Left renal pelvis (tissue), 4 donors: ENCODE data around the gene KIF26A. TPM values are rescaled to one million over a fixed set of nuclear protein-coding genes. Genes with fewer than 3 reads are reported as not detected.
"Not testable (repeated sequence)": the region's sequence is repeated elsewhere in the genome, so short reads cannot be mapped to it uniquely, and the experiment has no call there.

Experiments
- DNase-seq, 4 donors: peaks; one replicate each; pipeline ENCODE4 v3.0.0-alpha.2; 2013; ENCODE audit warnings: low read depth in 4 of 4, low spot score in 3 of 4
- polyA plus RNA-seq, 4 donors: library from polyadenylated mRNA; unstranded; fragments of 120-200 nt; gene quantifications; one replicate each; pipeline ENCODE4 v1.2.1, GENCODE V29; 2013; ENCODE audit not compliant: insufficient read length in 4 of 4

Gene KIF26A
- polyA plus RNA-seq, 4 donors: 3.3 to 13.9 (median 9.8) TPM

DNA sequence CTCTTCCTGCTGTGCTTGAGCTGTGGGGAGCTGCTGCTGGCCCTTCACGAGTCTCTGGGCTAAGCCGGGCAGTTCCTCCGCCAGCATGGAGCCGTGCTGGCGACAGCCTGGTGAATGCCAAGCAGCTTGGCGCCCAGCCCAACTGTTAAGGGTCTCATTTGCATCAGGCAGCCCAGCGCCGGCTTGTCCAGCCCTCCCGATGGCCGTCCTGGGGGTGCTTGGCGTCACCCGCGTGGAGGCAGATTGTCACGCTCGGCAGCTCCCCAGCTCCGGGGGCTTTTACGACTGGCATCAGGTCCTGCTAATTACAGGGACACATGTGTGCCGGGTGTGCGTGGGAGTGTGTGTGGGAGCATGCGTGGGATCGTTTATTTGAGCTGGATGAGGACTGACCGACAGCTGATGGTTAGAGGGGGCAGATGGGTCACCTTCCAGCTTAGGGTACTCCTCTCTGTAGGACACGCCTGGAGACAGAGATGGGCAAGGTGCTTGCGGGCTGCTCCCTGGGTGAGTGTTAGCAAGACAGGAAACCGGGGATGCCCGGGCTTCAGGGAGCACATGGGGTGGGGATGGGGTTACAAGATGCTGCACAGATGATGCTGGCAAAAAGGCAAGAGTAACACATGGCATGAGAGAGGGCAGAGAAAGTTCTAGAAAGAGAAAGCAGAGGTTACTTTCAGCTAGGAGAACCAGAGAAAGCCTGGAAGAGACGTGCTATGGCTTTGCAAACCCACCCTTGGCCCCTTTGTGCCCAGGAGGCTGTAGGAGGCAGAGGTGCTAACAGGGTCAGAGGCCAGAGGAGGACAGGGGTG lies 64.1 kb downstream of the KIF26A start:
- DNase-seq: no peak

- no peak for DNase-seq
These were observed 64.7 kb downstream of the KIF26A start for GRCh38 chr14:104203071-104203425.

DNA sequence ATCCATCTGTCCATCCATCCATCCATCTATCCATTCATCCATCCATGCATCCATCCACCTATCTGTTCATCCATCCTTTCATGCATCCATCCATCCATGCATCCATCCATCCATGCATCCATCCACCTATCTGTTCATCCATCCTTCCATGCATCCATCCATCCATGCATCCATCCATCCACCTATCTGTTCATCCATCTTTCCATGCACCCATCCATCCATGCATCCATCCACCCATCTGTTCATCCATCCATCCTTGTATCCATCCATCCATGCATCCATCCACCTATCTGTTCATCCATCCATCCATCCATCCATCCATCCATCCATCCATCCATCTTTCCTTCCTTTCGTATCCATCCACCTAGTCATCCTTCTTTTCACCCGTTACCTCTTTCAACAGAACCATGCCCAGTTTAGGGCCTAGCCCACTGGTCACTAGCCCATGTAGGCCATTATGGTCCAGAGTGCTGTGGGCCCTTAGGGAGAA lies 66.3 kb downstream of the KIF26A start:
- no peak for DNase-seq

DNA sequence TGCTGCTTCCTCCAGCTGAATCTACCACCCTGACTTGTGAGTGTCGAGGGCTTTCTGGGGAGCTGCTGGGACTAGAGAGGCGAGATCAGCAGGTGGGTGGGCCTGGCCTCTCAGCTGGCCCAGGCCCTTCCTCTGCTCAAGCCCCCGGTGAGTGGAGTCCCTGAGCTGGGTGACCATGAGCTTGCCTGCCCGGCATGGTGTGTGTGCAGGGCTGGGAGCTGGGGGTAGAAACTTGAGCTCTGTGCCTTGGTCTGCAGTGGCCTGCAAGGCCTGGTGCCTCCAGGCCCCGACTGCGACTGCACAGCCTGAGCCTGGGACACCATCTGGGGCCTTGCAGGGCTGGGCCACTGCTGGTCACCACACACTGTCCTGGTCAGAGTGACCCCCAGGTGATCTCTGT lies 67.4 kb downstream of the KIF26A start:
- DNase-seq: no peak

DNA sequence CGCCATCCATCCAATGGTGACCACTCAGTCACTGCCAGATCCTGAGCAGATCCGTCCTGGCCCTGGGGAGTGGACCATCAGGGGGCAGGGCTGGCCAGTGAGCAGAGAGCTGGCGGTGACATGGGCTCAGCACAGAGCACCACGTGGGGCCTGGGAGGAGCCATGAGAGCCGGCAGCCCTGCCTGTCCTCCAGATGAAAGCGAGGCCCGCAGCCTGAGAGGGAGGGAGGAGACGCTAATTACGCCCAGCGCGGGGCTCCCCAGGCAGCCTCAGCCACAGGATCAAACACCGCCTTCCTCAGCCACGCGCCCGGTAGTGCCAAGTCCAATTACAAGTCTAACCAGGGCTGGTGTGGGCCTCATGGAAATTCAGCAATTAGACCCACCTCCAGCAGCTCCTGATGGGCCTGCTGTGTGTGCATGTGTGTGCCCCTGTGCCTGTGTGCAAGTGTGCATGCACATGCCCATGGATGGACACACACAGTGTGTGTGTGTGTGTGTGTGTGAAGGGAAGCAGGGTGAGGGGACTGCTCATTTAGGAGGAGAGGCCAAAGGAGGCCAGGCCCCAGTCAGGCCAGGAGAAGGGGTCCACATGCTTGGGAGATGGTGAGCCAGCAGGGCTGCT lies 68.0 kb downstream of the KIF26A start:
- no peak for DNase-seq

GRCh38 chr14:104207142-104208014 lies 69.0 kb downstream of the KIF26A start:
- DNase-seq: no peak

DNA sequence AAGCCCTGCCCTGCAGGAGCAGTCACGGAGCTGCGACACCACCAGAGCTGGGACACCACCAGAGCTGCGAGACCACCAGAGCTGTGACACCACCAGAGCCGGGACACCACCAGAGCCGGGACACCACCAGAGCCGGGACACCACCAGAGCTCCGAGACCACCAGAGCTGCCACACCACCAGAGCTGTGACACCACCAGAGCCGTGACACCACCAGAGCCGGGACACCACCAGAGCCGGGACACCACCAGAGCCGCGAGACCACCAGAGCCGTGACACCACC lies 69.6 kb downstream of the KIF26A start:
- DNase-seq: not testable (repeated sequence)

DNA sequence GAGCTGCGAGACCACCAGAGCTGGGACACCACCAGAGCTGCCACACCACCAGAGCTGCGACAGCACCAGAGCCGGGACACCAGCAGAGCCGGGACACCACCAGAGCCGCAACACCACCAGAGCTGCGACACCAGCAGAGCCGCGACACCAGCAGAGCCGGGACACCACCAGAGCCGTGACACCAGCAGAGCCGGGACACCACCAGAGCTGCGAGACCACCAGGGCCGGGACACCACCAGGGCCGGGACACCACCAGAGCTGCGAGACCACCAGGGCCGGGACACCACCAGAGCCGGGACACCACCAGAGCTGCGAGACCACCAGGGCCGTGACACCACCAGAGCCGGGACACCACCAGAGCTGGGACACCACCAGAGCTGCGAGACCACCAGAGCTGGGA lies 69.9 kb downstream of the KIF26A start:
- not testable (repeated sequence) for DNase-seq

GRCh38 chr14:104209071-104209470 lies 70.7 kb downstream of the KIF26A start:
- not testable (repeated sequence) for DNase-seq

GRCh38 chr14:104209985-104210816 lies 71.8 kb downstream of the KIF26A start:
- DNase-seq: no peak

DNA sequence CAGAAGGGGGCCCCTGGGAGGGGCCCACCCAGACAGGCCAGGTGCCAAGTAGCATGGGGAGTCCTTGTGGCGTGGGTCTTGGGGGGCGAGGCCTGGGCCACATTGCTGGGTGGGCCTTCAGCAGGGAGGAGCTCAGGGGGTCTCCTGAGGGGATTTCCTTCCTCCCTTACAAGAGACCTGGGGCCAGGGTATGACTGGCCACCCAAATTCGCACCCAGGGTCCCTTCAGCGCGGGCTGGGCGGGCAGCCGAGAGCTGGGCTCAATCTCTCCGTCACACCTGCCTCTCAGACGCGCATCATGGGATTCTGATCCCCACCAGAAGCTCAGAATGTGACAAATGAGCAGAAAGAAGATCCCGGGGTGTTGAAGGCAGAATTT lies 72.4 kb downstream of the KIF26A start:
- DNase-seq: no peak

DNA sequence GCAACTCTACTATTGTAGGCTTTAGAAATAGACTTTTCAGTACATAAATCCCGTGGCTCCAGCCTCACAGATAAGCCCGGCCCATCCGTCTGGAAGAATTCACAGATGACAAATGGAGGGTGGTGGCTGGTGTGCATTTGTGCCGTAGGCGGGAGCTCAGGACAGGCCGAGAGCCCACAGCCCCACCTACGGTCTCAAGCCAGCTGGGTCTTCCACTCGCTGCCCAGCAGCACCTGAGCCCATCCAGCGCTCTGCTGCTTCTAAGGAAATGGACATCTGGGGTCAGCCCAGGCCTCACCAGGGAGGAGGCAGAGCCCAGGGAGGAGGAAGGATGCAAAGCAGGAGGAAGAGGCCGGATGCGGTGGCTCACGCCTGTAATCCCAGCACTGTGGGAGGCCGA lies 72.8 kb downstream of the KIF26A start:
- no peak for DNase-seq

GRCh38 chr14:104211741-104212140 lies 73.4 kb downstream of the KIF26A start:
- DNase-seq: no peak

GRCh38 chr14:104212206-104213095 lies 74.1 kb downstream of the KIF26A start:
- DNase-seq: no peak

DNA sequence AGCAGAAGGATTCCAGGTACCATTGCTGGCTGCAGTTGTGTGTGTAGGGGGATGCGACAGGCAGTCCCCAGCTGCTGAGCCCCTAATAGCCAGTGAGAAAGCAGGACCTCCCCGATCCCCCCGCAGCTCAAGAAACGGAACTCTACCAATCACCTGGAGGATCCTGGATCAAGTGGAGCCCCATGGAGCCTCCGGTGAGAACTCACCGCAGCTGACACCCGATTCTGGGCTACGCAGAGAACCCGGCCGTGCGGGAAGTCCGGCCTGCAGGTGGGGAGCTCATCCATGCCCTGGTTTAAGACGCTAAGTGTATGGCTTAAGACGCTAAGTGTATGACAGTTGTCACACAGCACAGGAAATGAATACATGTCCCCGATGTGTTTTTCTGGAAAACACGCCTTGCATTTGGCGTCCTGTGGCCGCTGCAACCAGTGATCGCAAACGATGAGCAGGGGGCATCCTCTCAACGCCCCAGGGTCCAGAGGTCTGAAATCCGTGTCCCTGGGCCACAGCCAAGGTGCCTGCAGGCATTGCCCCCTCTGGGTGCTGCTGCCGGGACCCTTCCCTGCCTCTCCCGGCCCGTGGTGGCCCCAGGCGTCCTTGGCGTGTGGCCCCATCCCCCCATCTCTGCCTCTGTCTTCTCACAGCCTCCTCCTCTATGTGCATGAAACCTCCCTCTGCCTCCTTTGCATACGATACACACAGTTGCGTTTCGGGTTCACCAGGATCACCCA lies 75.1 kb downstream of the KIF26A start:
- no peak for DNase-seq

DNA sequence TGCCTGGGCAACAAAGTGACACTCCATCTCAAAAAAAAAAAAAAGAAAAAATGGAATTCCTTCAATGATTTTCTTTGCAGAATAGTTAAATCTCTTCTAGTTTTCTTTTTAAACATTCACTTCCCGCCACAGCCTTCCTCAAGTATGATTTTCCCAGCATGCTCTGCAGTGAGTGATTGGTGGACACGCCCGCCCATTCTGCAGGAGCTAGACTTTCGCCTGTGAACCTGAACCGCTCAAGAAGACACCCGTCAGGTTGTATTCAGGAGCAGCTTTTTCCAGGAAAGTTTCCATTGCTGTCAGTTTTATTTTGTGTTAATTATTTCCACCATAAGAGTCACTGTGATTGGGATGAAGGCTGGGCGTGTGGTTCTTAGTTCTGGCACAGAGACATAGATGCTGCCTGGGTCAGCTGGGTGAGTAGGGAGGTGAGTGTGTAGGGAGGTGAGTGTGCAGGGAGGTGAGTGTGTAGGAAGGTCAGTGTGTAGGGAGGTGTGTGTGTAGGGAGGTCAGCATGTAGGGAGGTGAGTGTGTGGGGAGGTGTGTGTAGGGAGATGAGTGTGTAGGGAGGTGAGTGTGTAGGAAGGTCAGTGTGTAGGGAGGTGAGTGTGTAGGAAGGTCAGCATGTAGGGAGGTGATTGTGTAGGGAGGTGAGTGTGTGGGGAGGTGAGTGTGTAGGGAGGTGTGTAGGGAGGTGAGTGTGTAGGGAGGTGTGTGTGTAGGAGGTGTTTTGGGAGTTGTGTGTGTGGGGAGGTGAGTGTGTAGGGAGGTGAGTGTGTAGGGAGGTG lies 76.2 kb downstream of the KIF26A start:
- no peak for DNase-seq

- no peak for DNase-seq
These were observed 77.4 kb downstream of the KIF26A start for GRCh38 chr14:104215706-104216334.

GRCh38 chr14:104216457-104216856 lies 78.1 kb downstream of the KIF26A start:
- DNase-seq: no peak
